Stimulated activated CD4-positive, alpha-beta T cell treated with anti-CD3 and anti-CD28 coated beads, Interleukin-12 subunit alpha, Interleukin-12 subunit beta, amount 100 ng/mL, for 24 hours (primary cell): Measurements from ENCODE around the gene PACRG.

Source experiments
- DNase-seq, 2 experiments: peaks; one replicate each; pipeline ENCODE4 v3.0.0-alpha.2; 2020; ENCODE audit warnings: low read depth in 2 of 2

PACRG gene

DNA sequence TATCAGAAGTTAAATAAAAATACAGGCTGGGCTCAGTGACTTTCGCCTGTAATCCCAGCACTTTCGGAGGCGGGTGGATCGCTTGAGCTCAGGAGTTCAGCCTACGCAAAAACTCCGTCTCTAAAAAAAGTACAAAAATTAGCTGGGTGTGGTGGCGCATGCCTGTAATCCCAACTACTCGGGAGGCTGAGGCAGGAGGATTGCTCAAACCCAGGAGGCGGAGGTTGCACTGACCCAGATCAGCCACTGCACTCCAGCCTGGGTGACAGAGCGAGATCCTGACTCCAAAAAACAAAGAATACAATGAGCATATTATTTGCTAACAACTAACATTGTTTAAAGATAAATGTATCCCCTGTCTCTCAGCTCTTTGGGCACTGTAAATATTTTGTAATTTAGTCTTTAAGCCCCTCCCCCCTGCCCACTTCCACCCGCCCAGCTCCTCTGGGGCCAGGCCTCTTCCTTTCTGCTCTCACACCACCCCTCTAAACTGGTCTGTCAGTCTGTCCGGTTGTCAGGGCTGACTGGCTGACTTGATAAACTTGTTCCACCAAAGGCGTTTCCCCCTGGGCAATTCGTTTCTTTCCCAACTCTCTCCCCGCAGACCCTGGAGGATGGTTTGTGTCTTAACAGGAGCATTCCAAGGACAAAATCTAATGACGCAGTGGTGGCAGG lies 624.4 kb downstream of the PACRG start:
- DNase-seq, result no peak

DNA sequence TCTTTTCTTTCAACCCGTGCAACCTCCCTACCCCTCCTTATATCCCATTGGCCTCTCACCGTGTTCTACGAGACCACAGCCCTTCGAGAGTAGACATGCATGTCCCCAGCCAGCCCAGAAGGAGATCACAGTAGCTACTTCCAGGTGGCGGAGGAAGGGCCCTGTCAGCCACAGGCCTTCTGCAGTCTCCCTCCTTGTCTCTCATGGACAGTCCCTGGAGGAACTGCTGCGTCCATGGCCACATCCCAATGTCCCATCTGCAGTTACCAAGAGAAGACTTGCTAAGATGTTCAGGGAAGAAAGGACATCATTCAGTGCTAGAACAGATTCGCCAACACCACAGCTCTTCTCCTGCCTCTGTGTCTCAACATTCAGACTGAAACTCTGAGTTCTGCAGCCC lies 625.2 kb downstream of the PACRG start:
- DNase-seq, result no peak

DNA sequence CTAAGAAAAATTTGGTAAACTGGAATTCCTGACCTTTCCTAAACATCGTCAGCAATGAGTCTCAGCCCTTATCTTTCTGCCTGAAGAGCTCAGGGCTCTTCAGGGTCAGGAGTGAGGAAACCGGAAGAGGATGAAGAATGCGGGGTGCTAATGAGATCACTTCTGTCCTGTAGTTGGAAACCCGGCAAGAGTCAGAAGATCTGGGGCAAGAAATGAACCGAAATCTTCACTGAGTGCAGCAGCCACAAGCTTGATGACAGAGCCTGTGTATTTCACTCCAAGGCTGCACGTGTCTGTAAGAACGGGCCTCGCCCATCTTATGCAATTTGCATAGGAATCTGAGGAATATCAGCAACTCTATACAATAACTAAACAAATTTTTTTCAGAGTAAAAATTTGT lies 626.3 kb downstream of the PACRG start:
- DNase-seq, result no peak

DNA sequence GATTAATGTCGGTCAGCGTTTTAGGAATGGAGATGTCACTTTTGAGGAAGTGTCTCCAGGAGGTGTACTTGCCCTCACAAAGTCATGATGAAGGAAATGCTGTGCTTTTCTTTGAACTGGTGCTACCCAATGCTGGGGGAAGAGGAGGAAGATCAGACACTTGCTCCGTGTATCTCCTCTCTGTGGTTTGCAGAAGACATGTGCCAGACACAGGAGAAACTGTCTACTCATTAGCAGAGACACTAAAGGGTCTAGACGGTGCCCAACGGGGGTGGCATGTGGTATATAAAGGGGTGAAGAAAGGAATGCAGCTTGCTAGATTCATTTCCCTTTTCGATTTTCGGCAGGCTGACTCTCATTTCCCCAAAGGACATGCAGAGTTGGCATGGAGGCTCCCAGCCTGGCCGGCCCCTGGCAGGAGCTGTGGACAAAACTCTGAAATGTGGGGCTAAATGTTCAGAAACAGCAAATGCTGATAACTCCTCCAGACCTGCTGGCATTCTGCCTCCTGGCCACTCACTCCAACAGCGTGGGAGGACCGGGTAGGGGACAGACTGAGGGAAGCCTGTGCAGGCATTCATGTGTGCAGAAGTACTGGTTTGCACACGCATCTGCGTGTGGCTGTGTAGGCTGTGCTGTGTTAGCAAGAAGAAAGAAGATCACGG lies 627.1 kb downstream of the PACRG start:
- no peak for DNase-seq

DNA sequence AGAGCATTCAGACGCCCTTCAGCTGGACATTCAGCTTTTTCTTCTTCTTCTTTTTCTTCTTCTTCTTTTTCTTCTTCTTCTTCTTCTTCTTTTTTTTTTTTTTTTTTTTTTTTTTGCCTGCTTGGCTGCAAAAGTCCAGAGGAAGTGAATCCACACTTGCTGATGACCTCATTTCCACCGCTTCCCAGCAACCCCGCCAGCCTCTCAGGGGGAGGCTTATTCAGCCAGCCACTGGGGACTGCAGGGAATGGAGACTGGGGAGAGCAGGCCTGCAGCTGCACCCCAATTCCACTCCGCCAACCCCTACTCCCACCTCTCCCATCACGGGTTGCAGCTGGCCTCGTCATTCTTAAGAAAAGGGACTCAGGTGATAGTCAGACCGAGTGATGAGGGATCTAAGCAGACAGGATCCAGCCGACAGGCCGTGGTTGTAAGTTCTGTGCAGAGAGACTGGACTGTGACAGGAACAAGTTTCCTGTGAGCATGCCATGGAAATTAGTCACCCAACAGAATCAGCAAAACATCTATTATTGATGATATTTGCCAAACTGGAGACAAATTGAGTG lies 627.7 kb downstream of the PACRG start:
- DNase-seq, result no peak

DNA sequence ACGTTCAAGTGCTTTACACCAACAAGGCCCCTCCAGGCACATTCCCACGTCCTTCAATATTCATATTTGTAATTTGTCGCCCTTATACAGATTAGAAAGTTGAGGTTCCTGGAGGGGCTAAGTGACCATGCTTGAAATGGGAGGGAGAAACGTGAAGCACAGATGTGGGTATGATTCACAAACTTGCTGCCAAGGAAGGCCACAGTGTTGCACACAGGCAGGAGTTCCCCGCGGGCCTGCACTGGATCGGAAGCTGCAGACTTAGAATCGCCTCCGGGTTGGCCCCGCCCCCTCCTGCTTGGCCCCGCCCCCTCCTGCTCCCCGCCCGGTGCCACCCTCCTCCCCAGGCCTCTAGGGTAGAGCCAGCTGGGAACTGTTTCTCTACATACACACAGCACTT lies 628.5 kb downstream of the PACRG start:
- no peak for DNase-seq

DNA sequence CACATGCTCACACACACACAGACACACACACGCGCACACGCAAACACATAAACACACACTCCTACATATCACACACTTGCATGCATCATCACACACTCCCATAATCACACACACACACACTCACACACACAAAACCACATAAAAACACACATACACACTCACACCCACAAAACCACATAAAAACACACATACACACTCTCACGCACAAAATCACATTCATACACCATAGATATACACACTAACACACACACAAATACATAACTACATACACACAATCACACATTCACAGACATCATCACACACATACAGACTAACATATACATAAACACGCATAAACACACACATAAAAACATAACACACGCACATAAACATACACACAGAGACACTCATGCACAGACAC lies 629.0 kb downstream of the PACRG start:
- no peak for DNase-seq

DNA sequence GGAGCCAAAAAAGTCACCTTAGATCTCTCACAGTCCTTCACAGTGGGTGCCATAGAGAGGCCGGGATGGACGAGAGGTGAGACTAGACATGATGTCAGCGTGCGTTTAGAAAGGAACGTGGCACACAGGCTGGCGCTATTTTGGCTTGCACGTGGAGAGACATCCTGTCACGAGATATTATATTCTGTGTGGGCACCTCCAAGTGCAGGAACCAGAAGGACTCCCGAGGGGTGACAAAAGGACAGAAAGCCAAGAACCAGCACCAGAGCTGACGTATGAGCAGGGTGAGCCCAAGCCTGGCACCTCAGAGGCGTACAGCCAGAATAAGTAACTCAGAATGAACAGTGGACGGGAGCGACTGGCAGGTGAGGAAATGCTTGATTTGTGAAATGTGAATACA lies 636.9 kb downstream of the PACRG start:
- no peak for DNase-seq
